Urinary bladder (tissue), 4 donors: Measurements from ENCODE around the gene NIT2. TPM values are rescaled to one million over a fixed set of nuclear protein-coding genes. Genes with fewer than 3 reads are reported as not detected.

Source experiments
- DNase-seq: peaks from one replicate; pipeline ENCODE4 v3.0.0-alpha.2; 2015; ENCODE audit errors: extremely low spot score
- H3K27ac ChIP-seq: one replicate; pipeline ENCODE4 v1.5.1; 2013; ENCODE audit warnings: low read depth, mild to moderate bottlenecking, moderate library complexity
- H3K36me3 ChIP-seq: one replicate; pipeline ENCODE4 v1.6.1; 2013; ENCODE audit warnings: mild to moderate bottlenecking, moderate library complexity; ENCODE audit not compliant: insufficient read depth
- H3K4me1 ChIP-seq: one replicate; pipeline ENCODE4 v1.6.1; 2013; ENCODE audit warnings: mild to moderate bottlenecking, moderate library complexity; ENCODE audit not compliant: insufficient read depth
- H3K4me3 ChIP-seq: one replicate; pipeline ENCODE4 v1.5.1; 2013; ENCODE audit warnings: low read depth, low read length
- WGBS: extraction: QIAGEN DNeasy Blood & Tissue Kit; methylation state at CpG from one replicate; pipeline ENCODE4 v1.1.7; 2013; 5-methylcytosine and 5-hydroxymethylcytosine counted together
- polyA plus RNA-seq: library from polyadenylated mRNA; stranded (reverse); fragments of 200-250 nt; gene quantifications from one replicate; pipeline ENCODE4 v1.2.3, GENCODE V29; 2013
- total RNA-seq: library from RNA; depleted of rRNA; stranded (reverse); fragments of >200 nt; gene quantifications from one replicate; pipeline ENCODE4 v1.2.3, GENCODE V29; 2014
- donor health status: healthy with polysubstance abuse.
- donor health status: healthy.

Gene NIT2
- total and polyA plus RNA-seq, 2 donors: 24.8 to 25.0 TPM

GRCh38 chr3:100407164-100407563 lies 72.6 kb downstream of the NIT2 start:
- Histone ChIP-seq H3K4me3 (no peak overlapping the region), H3K36me3 (no peaks in the 10 kb centered on the region), H3K4me1 (no peaks in the 10 kb centered on the region), H3K27ac (no peak overlapping the region)
- WGBS: 69% methylated on average over 2 of the region's 2 CpGs
- no peak for DNase-seq

- H3K4me1 ChIP-seq: no peaks in the 10 kb centered on the region
- 94% methylated on average over 4 of the region's 4 CpGs for WGBS
- no peak for DNase-seq
- H3K4me3 ChIP-seq: no peak overlapping the region
- H3K36me3 ChIP-seq: no peaks in the 10 kb centered on the region
- no peak overlapping the region for H3K27ac ChIP-seq
These were observed 73.5 kb downstream of the NIT2 start for GRCh38 chr3:100407977-100408532.

Other genes with a start within 250 kb of the NIT2 start
- gene FILIP1L, start 220.3 kb upstream of the NIT2 start, total RNA-seq: 103 TPM
- 75.1 TPM for gene FILIP1L, start 220.3 kb upstream of the NIT2 start, polyA plus RNA-seq
- 104 TPM for gene TBC1D23, start 73.8 kb upstream of the NIT2 start, total RNA-seq
- 16.2 TPM for gene TBC1D23, start 73.8 kb upstream of the NIT2 start, polyA plus RNA-seq
- 96.6 TPM for gene TOMM70, start 66.3 kb downstream of the NIT2 start, total RNA-seq
- gene TOMM70, start 66.3 kb downstream of the NIT2 start, polyA plus RNA-seq: 37.0 TPM
- 12.3 TPM for gene LNP1, start 66.8 kb downstream of the NIT2 start, total RNA-seq
- gene LNP1, start 66.8 kb downstream of the NIT2 start, polyA plus RNA-seq: 4.8 TPM
- gene TMEM45A, start 157.9 kb downstream of the NIT2 start, total RNA-seq: 78.8 TPM
- 30.3 TPM for gene TMEM45A, start 157.9 kb downstream of the NIT2 start, polyA plus RNA-seq